Right lobe of liver (tissue), 4 donors: Measurements from ENCODE around the gene C3orf18.

ENCODE experiments used
- CTCF ChIP-seq, 4 donors: fragments of 200-600 bp in 3 of 4; fragments of 450-650 bp in 1 of 4; IDR thresholded peaks; one replicate each; pipeline versions ENCODE4 v1.5.1 to v1.8.0; 2016 to 2022; ENCODE audit warnings: antibody characterized with exemption in 4 of 4, mild to moderate bottlenecking in 2 of 4
- POLR2A ChIP-seq: fragments of 450-650 bp; IDR thresholded peaks from one replicate; pipeline ENCODE4 v1.6.1; 2017; ENCODE audit warnings: antibody characterized with exemption, mild to moderate bottlenecking
- donor health status: DM: no; HTN: no; CAD: no.
- donor health status: DM: no; HTN: no; CAD: no.
- donor health status: DM: no; HTN: yes; CAD: no.

GRCh38 chr3:50602595-50603191 is 35.1 kb upstream of the C3orf18 start:
- TF ChIP-seq CTCF (IDR thresholded peaks at IDR 0.05) (no peak), POLR2A (no peak)
